ENCODE measurements around the gene TMC7.

DNA sequence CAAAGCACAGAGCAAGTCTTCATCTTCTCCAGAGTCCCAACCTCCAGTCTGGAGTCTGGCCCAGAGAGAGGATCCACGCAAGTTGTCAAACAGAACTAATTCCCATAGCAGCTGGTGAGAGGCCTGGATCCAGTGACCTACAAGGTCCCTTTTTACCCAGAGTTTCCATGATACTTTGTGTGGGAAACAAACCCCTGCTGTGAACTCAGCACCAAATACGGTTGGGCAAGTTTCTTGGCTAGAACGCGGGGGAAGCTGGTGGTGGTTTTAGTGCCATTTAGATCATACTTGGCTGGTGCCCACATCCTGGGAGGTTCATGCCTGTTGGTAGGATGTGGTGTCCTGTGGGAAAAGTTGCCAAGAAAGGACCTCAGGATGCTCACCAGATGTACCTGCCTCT lies 18.1 kb downstream of the TMC7 start:
- no peak for TF ChIP-seq CTCF (IDR thresholded peaks at IDR 0.05; ENCODE audit: poor library complexity)
- no peak for TF ChIP-seq EZH2phosphoT487 (IDR thresholded peaks at IDR 0.05; ENCODE audit: low read depth, severe bottlenecking, unreplicated experiment)
- no peak for TF ChIP-seq EZH2 (IDR thresholded peaks at IDR 0.05; ENCODE audit: borderline replicate concordance)

All from hepatocyte (in vitro differentiated cells).